GM21367 (cell line): ENCODE measurements around the gene TFAP2A.

Experiments
- ATAC-seq: cut with Tn5 transposase; IDR thresholded peaks from one replicate; pipeline ENCODE4 v1.9.1; 2021; ENCODE audit not compliant: unreplicated experiment

The TFAP2A gene

GRCh38 chr6:10426781-10427279 lies 12.0 kb upstream of the TFAP2A start:
- ATAC-seq = no peak

- ATAC-seq = peak; percentile 47
These were observed 11.3 kb upstream of the TFAP2A start for GRCh38 chr6:10425975-10426780.

GRCh38 chr6:10425176-10425974 lies 10.5 kb upstream of the TFAP2A start:
- ATAC-seq = no peak

GRCh38 chr6:10424040-10424439 lies 9.2 kb upstream of the TFAP2A start:
- no peak for ATAC-seq

- ATAC-seq = no peak
These were observed 7.8 kb upstream of the TFAP2A start for GRCh38 chr6:10422737-10423034.

GRCh38 chr6:10421921-10422736 lies 7.3 kb upstream of the TFAP2A start:
- ATAC-seq = no peak

- ATAC-seq = no peak
These were observed 6.5 kb upstream of the TFAP2A start for GRCh38 chr6:10421158-10421920.

- ATAC-seq = no peak
These were observed 5.8 kb upstream of the TFAP2A start for GRCh38 chr6:10420546-10421157.

GRCh38 chr6:10419749-10420545 lies 5.1 kb upstream of the TFAP2A start:
- no peak for ATAC-seq

- no peak for ATAC-seq
These were observed 4.2 kb upstream of the TFAP2A start for GRCh38 chr6:10418862-10419748.

- ATAC-seq = no peak
These were observed 3.5 kb upstream of the TFAP2A start for GRCh38 chr6:10418361-10418861.

- no peak for ATAC-seq
These were observed 2.8 kb upstream of the TFAP2A start for GRCh38 chr6:10417681-10418104.

GRCh38 chr6:10416863-10417641 lies 2.2 kb upstream of the TFAP2A start:
- no peak for ATAC-seq

GRCh38 chr6:10416516-10416862 lies 1.6 kb upstream of the TFAP2A start:
- ATAC-seq = no peak

GRCh38 chr6:10415617-10416480 lies 975 bp upstream of the TFAP2A start:
- ATAC-seq = no peak

- ATAC-seq = no peak
These were observed 780 bp downstream of the TFAP2A start for GRCh38 chr6:10413850-10414738.
